Daoy (cell line): Measurements from ENCODE around the gene CAMK2G. TPM values are rescaled to one million over a fixed set of nuclear protein-coding genes. Genes with fewer than 3 reads are reported as not detected.

ENCODE experiments used
- DNase-seq: peaks from one replicate; pipeline ENCODE4 v3.0.0-alpha.2; 2015; ENCODE audit warnings: low read depth
- total RNA-seq: library from RNA; depleted of rRNA; stranded (reverse); fragments of >200 nt; shearing (Covaris generic); gene quantifications from 2 replicates; pipeline ENCODE4 v1.2.3, GENCODE V29; 2014; rRNA removed

CAMK2G gene
- total RNA-seq, 1 experiment from 2014 or later = 12.2 TPM

GRCh38 chr10:73772281-73773151 lies 101.8 kb downstream of the CAMK2G start:
- peak; percentile 76 for DNase-seq

DNA sequence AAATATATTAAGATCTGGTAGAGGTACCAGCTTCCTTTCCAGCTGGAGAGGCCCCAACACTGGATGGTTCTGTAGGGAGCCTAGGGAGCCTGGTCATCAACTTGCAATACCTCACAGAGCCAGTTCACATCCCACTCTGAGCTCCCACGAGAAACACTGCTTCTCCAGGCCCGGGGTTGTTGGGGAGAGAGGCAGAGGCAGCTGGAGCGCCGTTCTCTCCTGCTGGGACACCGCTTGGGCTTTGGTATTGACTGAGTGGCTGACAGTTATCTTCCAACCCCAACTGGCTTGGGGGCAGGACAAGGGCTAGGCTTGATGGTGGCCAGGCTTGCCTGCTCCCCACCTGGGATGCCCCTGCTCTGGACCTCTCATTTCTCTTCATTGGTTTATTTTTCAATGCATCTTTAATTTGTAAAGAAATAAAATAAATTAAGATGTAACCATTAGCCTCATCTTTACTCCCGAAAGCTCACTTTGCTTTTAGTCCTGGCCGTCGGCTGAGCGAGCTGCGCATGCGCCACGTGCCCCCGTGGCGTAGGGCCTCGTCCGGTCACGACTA lies 102.6 kb downstream of the CAMK2G start:
- peak; percentile 84 for DNase-seq

DNA sequence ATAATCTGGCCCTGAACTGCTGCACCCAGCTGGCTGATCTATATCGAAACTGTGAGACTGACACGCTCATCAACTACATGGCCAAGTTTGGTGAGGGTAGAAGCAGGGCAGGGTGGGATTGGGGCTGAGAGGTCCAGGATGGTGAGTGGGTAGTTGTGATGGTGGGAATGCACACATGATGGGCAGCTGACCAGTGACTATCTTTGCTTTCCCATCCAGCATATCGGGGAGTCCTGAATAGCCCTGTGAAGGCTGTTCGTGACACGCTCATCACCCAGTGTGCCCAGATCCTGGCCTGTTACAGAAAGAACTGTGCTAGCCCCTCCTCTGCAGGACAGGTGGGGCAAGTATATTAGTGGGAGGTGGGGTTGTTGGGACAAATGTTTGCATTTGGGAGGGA lies 105.0 kb downstream of the CAMK2G start:
- no peak for DNase-seq

- DNase-seq = no peak
These were observed 105.5 kb downstream of the CAMK2G start for GRCh38 chr10:73768881-73769280.

GRCh38 chr10:73765066-73765465 lies 109.3 kb downstream of the CAMK2G start:
- DNase-seq = no peak

- no peak for DNase-seq
These were observed 111.0 kb downstream of the CAMK2G start for GRCh38 chr10:73763343-73763742.

- DNase-seq = no peak
These were observed 111.4 kb downstream of the CAMK2G start for GRCh38 chr10:73762915-73763314.

Other genes starting within 250 kb of the CAMK2G start
- gene MYOZ1, start 233.1 kb downstream of the CAMK2G start, total RNA-seq = not detected in 2 replicates
- gene SYNPO2L, start 218.5 kb downstream of the CAMK2G start, total RNA-seq = not detected in 2 replicates
- gene AGAP5, start 176.4 kb downstream of the CAMK2G start, total RNA-seq = 1.1 and 1.8 TPM in 2 replicates
- gene SEC24C, start 130.2 kb downstream of the CAMK2G start, total RNA-seq = 30.2 and 40.3 TPM in 2 replicates
- gene CHCHD1, start 92.5 kb downstream of the CAMK2G start, total RNA-seq = 31.0 and 32.3 TPM in 2 replicates
- gene ZSWIM8, start 88.9 kb downstream of the CAMK2G start, total RNA-seq = 26.8 and 27.1 TPM in 2 replicates
- 3.5 and 5.7 TPM in 2 replicates for gene NDST2, start 63.0 kb downstream of the CAMK2G start, total RNA-seq
- 159 and 165 TPM in 2 replicates for gene PLAU, start 36.6 kb upstream of the CAMK2G start, total RNA-seq
- 98.4 and 115 TPM in 2 replicates for gene VCL, start 123.6 kb upstream of the CAMK2G start, total RNA-seq